ENCODE measurements around the gene UACA.

DNA sequence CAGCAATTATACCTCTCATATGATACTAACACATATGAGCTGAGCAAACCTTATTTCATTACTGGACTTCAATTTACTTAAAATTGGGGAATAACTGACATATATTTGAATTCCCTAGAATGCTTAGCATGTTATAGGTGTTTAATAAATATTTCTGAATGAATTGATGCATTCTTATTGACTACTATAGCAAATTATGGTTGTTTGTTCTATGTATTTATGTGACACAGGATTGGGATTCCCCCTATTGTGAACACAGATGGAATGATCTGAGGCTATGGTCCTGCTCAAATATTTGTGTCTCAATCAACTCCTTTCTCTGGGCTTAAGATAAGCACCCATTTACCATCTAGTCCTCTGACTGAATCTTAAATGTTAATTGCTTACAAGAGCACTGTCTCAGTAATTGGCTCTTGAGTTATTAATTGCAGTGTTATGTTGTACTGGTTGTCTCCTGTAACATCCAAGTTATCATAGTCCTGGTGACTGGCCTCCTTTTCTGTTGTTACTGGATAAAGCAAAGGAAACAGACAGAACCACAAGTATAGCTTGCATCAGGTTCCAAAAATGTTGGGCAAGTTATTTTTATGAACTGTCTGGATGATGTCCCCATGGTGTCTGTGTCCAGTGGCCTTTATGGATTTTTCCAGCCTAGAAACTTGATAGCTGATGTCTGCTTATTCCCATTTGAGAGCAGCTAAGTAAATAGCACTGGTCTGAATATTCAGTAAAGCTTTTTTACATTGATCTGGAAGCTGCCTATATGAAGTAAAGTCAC lies 2.3 kb upstream of the UACA start:
- TF ChIP-seq NFYB (CRISPR knock-in tag; conservative IDR thresholded peaks at IDR 0.05; ENCODE audit: low read depth): no peak
- TF ChIP-seq, protein P1, sequence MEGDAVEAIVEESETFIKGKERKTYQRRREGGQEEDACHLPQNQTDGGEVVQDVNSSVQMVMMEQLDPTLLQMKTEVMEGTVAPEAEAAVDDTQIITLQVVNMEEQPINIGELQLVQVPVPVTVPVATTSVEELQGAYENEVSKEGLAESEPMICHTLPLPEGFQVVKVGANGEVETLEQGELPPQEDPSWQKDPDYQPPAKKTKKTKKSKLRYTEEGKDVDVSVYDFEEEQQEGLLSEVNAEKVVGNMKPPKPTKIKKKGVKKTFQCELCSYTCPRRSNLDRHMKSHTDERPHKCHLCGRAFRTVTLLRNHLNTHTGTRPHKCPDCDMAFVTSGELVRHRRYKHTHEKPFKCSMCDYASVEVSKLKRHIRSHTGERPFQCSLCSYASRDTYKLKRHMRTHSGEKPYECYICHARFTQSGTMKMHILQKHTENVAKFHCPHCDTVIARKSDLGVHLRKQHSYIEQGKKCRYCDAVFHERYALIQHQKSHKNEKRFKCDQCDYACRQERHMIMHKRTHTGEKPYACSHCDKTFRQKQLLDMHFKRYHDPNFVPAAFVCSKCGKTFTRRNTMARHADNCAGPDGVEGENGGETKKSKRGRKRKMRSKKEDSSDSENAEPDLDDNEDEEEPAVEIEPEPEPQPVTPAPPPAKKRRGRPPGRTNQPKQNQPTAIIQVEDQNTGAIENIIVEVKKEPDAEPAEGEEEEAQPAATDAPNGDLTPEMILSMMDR (IDR thresholded peaks at IDR 0.05): no peak
